NK-92 (cell line): ENCODE measurements around the gene LSM4.

ENCODE experiments used
- DNase-seq: peaks from one replicate; lab custom pipeline; 2025; ENCODE audit not compliant: unreplicated experiment; lab: John Stamatoyannopoulos, UW

Gene LSM4

GRCh38 chr19:18292810-18293641 lies 29.9 kb downstream of the LSM4 start:
- DNase-seq: no peak

- DNase-seq: no peak
These were observed 30.4 kb downstream of the LSM4 start for GRCh38 chr19:18292462-18292809.

- no peak for DNase-seq
These were observed 31.1 kb downstream of the LSM4 start for GRCh38 chr19:18291590-18292461.

GRCh38 chr19:18291019-18291524 lies 31.8 kb downstream of the LSM4 start:
- DNase-seq: no peak

GRCh38 chr19:18290302-18291018 lies 32.4 kb downstream of the LSM4 start:
- no peak for DNase-seq

GRCh38 chr19:18289471-18290301 lies 33.2 kb downstream of the LSM4 start:
- no peak for DNase-seq

GRCh38 chr19:18287836-18288772 lies 34.8 kb downstream of the LSM4 start:
- DNase-seq: no peak

GRCh38 chr19:18286973-18287635 lies 35.8 kb downstream of the LSM4 start:
- DNase-seq: no peak

- DNase-seq: no peak
These were observed 38.0 kb downstream of the LSM4 start for GRCh38 chr19:18284712-18285360.

GRCh38 chr19:18283338-18283737 lies 39.5 kb downstream of the LSM4 start:
- DNase-seq: no peak

- DNase-seq: no peak
These were observed 40.1 kb downstream of the LSM4 start for GRCh38 chr19:18282788-18283141.

GRCh38 chr19:18282021-18282787 lies 40.7 kb downstream of the LSM4 start:
- no peak for DNase-seq

- peak; percentile 93 for DNase-seq
These were observed 41.5 kb downstream of the LSM4 start, which contains the start of gene JUND for GRCh38 chr19:18281082-18282020. Gene JUND, minus strand, starts transcription at chr19:18281622. Its CDS starts 138 bp downstream, at chr19:18281484.

GRCh38 chr19:18280247-18281081 lies 42.4 kb downstream of the LSM4 start:
- no peak for DNase-seq

- DNase-seq: peak; percentile 56
These were observed 43.2 kb downstream of the LSM4 start for GRCh38 chr19:18279516-18280246.
